IMR-90 (cell line): ENCODE results near the gene THAP10.

ENCODE experiments used
- BHLHE40 ChIP-seq: fragments of 150-350 bp; IDR thresholded peaks from 2 replicates; pipeline ENCODE4 v1.6.1; 2016; ENCODE audit warnings: mild to moderate bottlenecking, low read depth, low read length
- CHD1 ChIP-seq: IDR thresholded peaks from 2 replicates; pipeline ENCODE4 v1.6.1; 2012; ENCODE audit warnings: low read depth, low read length, improper control_type of control experiment
- MAZ ChIP-seq: IDR thresholded peaks from 2 replicates; pipeline ENCODE4 v1.6.1; 2012; ENCODE audit warnings: low read depth, mild to moderate bottlenecking, low read length, improper control_type of control experiment, moderate library complexity, borderline replicate concordance
- MXI1 ChIP-seq: IDR thresholded peaks from 2 replicates; pipeline ENCODE4 v1.6.1; 2012; ENCODE audit warnings: low read depth, mild to moderate bottlenecking, low read length, moderate library complexity, borderline replicate concordance
- POLR2A ChIP-seq: IDR thresholded peaks from 2 replicates; pipeline ENCODE4 v1.6.1; 2012; ENCODE audit warnings: mild to moderate bottlenecking, low read depth, low read length

GRCh38 chr15:70834999-70835398 lies 57.2 kb downstream of the THAP10 start:
- no peak for TF ChIP-seq CHD1
- no peak for TF ChIP-seq MXI1
- no peak for TF ChIP-seq MAZ
- no peak for TF ChIP-seq POLR2A
- TF ChIP-seq BHLHE40: no peak
